B cell (primary cell): ENCODE results near the gene PRRX1. TPM values are rescaled to one million over a fixed set of nuclear protein-coding genes. Genes with fewer than 3 reads are reported as not detected.

Source experiments
- ATAC-seq: fragments of 200-7000 bp; cut with Tn5 transposase; one replicate; pipeline ENCODE4 v1.10.0; 2021; ENCODE audit warnings: low read depth, mild to moderate bottlenecking, moderate number of reproducible peaks, moderate library complexity
- CTCF ChIA-PET: fragments of 350-600 bp; sonication (Branson Sonifier 250); formaldehyde crosslinking; loops from one replicate; lab custom pipeline; 2021; ENCODE audit warnings: antibody characterized with exemption, inconsistent platforms; lab: Charles Lee
- POLR2A ChIA-PET: fragments of 350-600 bp; sonication (Branson Sonifier 250); formaldehyde crosslinking; loops from one replicate; lab custom pipeline; 2021; ENCODE audit warnings: antibody characterized with exemption; lab: Charles Lee
- DNase-seq: peaks from one replicate; pipeline ENCODE4 v3.0.0; 2013
- H2AFZ ChIP-seq: 2 replicates; pipeline ENCODE4 v1.6.1; 2012; ENCODE audit warnings: mild to moderate bottlenecking, low read depth, low read length; ENCODE audit not compliant: insufficient read depth, poor library complexity, severe bottlenecking
- H3K27ac ChIP-seq, 2 donors: 1 replicate in 1 of 2; 2 replicates in 1 of 2; pipeline ENCODE4 v1.5.1; 2012 to 2013; ENCODE audit warnings: low read length in 2 of 2, mild to moderate bottlenecking in 2 of 2, moderate library complexity in 1 of 2
- H3K27me3 ChIP-seq, 4 experiments: fragments of 200-600 bp in 1 of 4; sonication (generic) in 1 of 4; replicated peaks in 1 of 4; 1 replicate in 2 of 4; 2 replicates in 2 of 4; pipeline versions ENCODE4 v1.6.1 to v1.7.0; 2013 to 2016; ENCODE audit warnings: low read length in 3 of 4, mild to moderate bottlenecking in 2 of 4, mixed read lengths in 1 of 4, moderate library complexity in 1 of 4; ENCODE audit not compliant: insufficient read depth in 4 of 4, control insufficient read depth in 3 of 4; ENCODE audit errors: control extremely low read depth in 1 of 4
- H3K36me3 ChIP-seq, 2 experiments: replicated peaks in 1 of 2; 1 replicate in 1 of 2; 2 replicates in 1 of 2; pipeline versions ENCODE4 v1.6.1 to v1.7.1; 2013; ENCODE audit warnings: low read length in 1 of 2; ENCODE audit not compliant: insufficient read depth in 2 of 2, control insufficient read depth in 1 of 2; ENCODE audit errors: control extremely low read depth in 1 of 2, extremely low read depth in 1 of 2
- H3K4me1 ChIP-seq, 2 donors: fragments of 200-600 bp in 1 of 2; sonication (generic) in 1 of 2; 1 replicate in 1 of 2; 2 replicates in 1 of 2; pipeline versions ENCODE4 v1.5.1 to v1.6.1; 2013 to 2017; ENCODE audit warnings: low read length in 2 of 2; ENCODE audit not compliant: control insufficient read depth in 2 of 2, insufficient read depth in 2 of 2
- H3K4me2 ChIP-seq: replicated peaks from 2 replicates; pipeline ENCODE3; 2012; ENCODE audit warnings: mild to moderate bottlenecking, low read depth, low read length; ENCODE audit not compliant: poor library complexity, severe bottlenecking
- H3K4me3 ChIP-seq, 5 experiments: fragments of 200-600 bp in 1 of 5; sonication (generic) in 1 of 5; 1 replicate in 3 of 5; 2 replicates in 2 of 5; pipeline versions ENCODE4 v1.5.1 to v1.7.0; 2011 to 2016; ENCODE audit warnings: low read length in 4 of 5, mild to moderate bottlenecking in 4 of 5, low read depth in 2 of 5, control low read depth in 1 of 5, moderate library complexity in 1 of 5; ENCODE audit not compliant: insufficient read depth in 1 of 5; ENCODE audit errors: control extremely low read depth in 1 of 5, extremely low read depth in 1 of 5
- H3K79me2 ChIP-seq: fragments of 200-600 bp; sonication (generic); one replicate; pipeline ENCODE4 v1.6.0; 2016; ENCODE audit warnings: low read length; ENCODE audit not compliant: control insufficient read depth, insufficient read depth
- H3K9ac ChIP-seq: fragments of 200-600 bp; sonication (generic); 2 replicates; pipeline ENCODE4 v1.6.1; 2017; ENCODE audit warnings: mild to moderate bottlenecking, low read length, moderate library complexity
- H3K9me3 ChIP-seq, 3 donors: one replicate each; pipeline versions ENCODE4 v1.6.1 to v1.7.1; 2013; ENCODE audit warnings: low read length in 2 of 3; ENCODE audit not compliant: control insufficient read depth in 2 of 3, insufficient read depth in 1 of 3; ENCODE audit errors: control extremely low read depth in 1 of 3
- H4K20me1 ChIP-seq: 2 replicates; pipeline ENCODE4 v1.6.0; 2012; ENCODE audit warnings: mild to moderate bottlenecking, low read length; ENCODE audit not compliant: insufficient read depth, control insufficient read depth, poor library complexity, severe bottlenecking
- H3K27ac Mint-ChIP-seq: one replicate; pipeline ENCODE4 v1.8.0; 2021; ENCODE audit warnings: mixed read lengths
- H3K27me3 Mint-ChIP-seq: one replicate; pipeline ENCODE4 v1.8.0; 2021; ENCODE audit warnings: mixed read lengths
- H3K4me1 Mint-ChIP-seq: one replicate; pipeline ENCODE4 v1.8.0; 2021; ENCODE audit warnings: mixed read lengths
- H3K4me3 Mint-ChIP-seq: one replicate; pipeline ENCODE4 v1.8.0; 2021; ENCODE audit warnings: mixed read lengths
- H3K9me3 Mint-ChIP-seq: one replicate; pipeline ENCODE4 v1.8.0; 2022; ENCODE audit warnings: mixed read lengths; ENCODE audit not compliant: insufficient read depth
- CTCF ChIP-seq: fragments of 200-600 bp; IDR thresholded peaks from one replicate; pipeline ENCODE4 v1.8.0; 2022; ENCODE audit warnings: antibody characterized with exemption, mild to moderate bottlenecking
- EZH2 ChIP-seq: IDR thresholded peaks from 2 replicates; pipeline ENCODE4 v1.6.1; 2012; ENCODE audit warnings: borderline replicate concordance, low read depth, mild to moderate bottlenecking, moderate library complexity, low read length; ENCODE audit not compliant: insufficient read depth, poor library complexity, severe bottlenecking
- WGBS: methylation state at CpG from one replicate; pipeline ENCODE4 v1.1.5; 2013; ENCODE audit warnings: missing lambda C conversion rate; ENCODE audit not compliant: insufficient coverage; 5-methylcytosine and 5-hydroxymethylcytosine counted together
- intact Hi-C: fragments of 100-400 bp; cut with micrococcal nuclease; formaldehyde crosslinking; loops from one replicate; pipeline ENCODE4 v1.10.0; 2022
- polyA plus RNA-seq: library from polyadenylated mRNA; depleted of rRNA; stranded (reverse); fragments of >200 nt; gene quantifications from 2 replicates; pipeline ENCODE4 v1.2.3, GENCODE V29; 2012
- total RNA-seq, 2 donors: library from RNA; stranded (reverse); fragments of 120-200 nt in 1 of 2; gene quantifications; 1 replicate in 1 of 2; 2 replicates in 1 of 2; pipeline versions ENCODE4 v1.2.3 to v1.2.4, GENCODE V29; 2013 to 2022

Gene PRRX1
- total and polyA plus RNA-seq, 2 donors (not counting 1 experiment from before 2014, with no cell fraction given), result not detected

- POLR2A ChIA-PET, result no interaction called here
- Histone ChIP-seq H3K27ac (no peak overlapping the region), H3K36me3 (no peaks in the 10 kb centered on the region), H3K27me3 (peaks cover 0 to 9% (median 0%) of the 10 kb centered on the region in 4 experiments), H3K9ac (no peak overlapping the region), H3K79me2 (no peaks in the 10 kb centered on the region), H2AFZ (no peak overlapping the region), H3K4me1 (no peaks in the 10 kb centered on the region), H4K20me1 (no peaks in the 10 kb centered on the region), H3K4me2 (no peak overlapping the region), H3K4me3 (no peak overlapping the region), H3K9me3 (no peaks in the 10 kb centered on the region)
- no peaks in the 10 kb centered on the region for H3K9me3 Mint-ChIP-seq
- H3K27ac Mint-ChIP-seq, result no peak overlapping the region
- intact Hi-C loops, result no loop called here
- H3K27me3 Mint-ChIP-seq, result peaks cover 39% of the 10 kb centered on the region
- no peaks in the 10 kb centered on the region for H3K4me1 Mint-ChIP-seq
- no peak for ATAC-seq
- no peak overlapping the region for H3K4me3 Mint-ChIP-seq
- CTCF ChIA-PET, result no interaction called here
- TF ChIP-seq CTCF (no peak), EZH2 (no peak)
- no peak for DNase-seq
- WGBS, result 27% methylated on average over 1 of the region's 1 CpG
These were observed 18.9 kb downstream of the PRRX1 start for GRCh38 chr1:170682809-170683208.

GRCh38 chr1:170685166-170685565 lies 21.2 kb downstream of the PRRX1 start:
- ChIA-PET CTCF (no interaction called here), POLR2A (no interaction called here)
- 82% methylated on average over 4 of the region's 4 CpGs for WGBS
- Histone ChIP-seq H2AFZ (no peak overlapping the region), H3K9me3 (no peaks in the 10 kb centered on the region), H3K36me3 (no peaks in the 10 kb centered on the region), H3K4me1 (no peaks in the 10 kb centered on the region), H3K9ac (no peak overlapping the region), H3K27ac (no peak overlapping the region), H3K4me2 (no peak overlapping the region), H3K79me2 (no peaks in the 10 kb centered on the region), H3K4me3 (no peak overlapping the region), H4K20me1 (no peaks in the 10 kb centered on the region), H3K27me3 (peaks cover 0 to 9% (median 0%) of the 10 kb centered on the region in 4 experiments)
- peaks cover 31% of the 10 kb centered on the region for H3K27me3 Mint-ChIP-seq
- intact Hi-C loops, result no loop called here
- no peaks in the 10 kb centered on the region for H3K4me1 Mint-ChIP-seq
- TF ChIP-seq EZH2, result no peak
- no peak for TF ChIP-seq CTCF
- no peak for DNase-seq
- no peak overlapping the region for H3K4me3 Mint-ChIP-seq
- no peak for ATAC-seq
- no peaks in the 10 kb centered on the region for H3K9me3 Mint-ChIP-seq
- no peak overlapping the region for H3K27ac Mint-ChIP-seq
